Stimulated activated CD8-positive, alpha-beta memory T cell treated with anti-CD3 and anti-CD28 coated beads, Interleukin-4, amount 100 ng/mL, for 48 hours (primary cell): ENCODE measurements around the gene ADAMTSL3.
"Not testable (repeated sequence)": the region's sequence is repeated elsewhere in the genome, so short reads cannot be mapped to it uniquely, and the experiment has no call there.

ENCODE experiments used
- DNase-seq: peaks from one replicate; pipeline ENCODE4 v3.0.0-alpha.2; 2020

ADAMTSL3 gene

DNA sequence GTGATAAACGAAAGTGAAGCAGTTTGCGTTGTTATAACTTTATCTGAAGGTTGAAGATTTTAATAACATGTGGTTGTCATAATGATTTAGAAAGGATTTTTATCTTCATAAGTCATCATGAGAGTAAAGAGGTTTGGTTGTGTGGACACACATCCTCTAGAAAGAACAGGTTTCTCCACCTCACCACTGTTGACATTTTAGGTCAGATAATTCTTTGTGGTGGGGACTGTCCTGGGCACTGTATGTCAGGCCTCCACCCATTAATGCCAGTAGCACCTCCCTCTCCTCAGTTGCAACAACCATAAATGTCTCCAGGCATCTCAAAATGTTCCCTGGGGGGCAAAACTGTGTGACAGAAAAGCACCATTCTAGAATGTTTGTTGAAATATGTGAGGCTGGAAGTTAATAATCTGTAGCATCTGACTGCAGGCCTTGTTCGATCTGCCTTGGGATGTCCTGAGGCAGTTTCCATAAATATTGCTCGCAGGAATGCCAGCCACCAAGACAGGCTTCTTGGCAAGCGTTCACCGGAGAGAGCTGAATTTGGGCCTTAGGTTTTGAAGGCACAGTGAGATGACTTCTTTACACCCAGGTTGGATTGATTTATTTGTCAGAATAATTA lies 100.1 kb downstream of the ADAMTSL3 start:
- no peak for DNase-seq

DNA sequence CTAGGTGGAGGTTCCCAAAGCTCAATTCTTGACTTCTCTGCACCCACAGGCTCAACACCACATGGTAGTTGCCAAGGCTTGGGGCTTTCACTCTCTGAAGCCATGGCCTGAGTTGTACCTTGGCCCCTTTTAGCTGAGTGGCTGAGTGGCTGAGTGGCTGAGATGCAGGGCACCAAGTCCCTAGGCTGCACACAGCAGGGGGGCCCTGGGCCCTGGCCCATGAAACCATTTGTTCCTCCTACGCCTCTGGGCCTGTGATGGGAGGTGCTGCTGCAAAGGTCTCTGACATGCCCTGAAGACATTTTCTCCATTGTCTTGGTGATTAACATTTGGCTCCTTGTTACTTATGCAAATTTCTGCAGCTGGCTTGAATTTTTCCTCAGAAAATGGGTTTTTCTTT lies 103.4 kb downstream of the ADAMTSL3 start:
- not testable (repeated sequence) for DNase-seq

GRCh38 chr15:83762367-83762766 lies 108.4 kb downstream of the ADAMTSL3 start:
- no peak for DNase-seq

GRCh38 chr15:83764201-83764838 lies 110.4 kb downstream of the ADAMTSL3 start:
- DNase-seq, result no peak

GRCh38 chr15:83766339-83766738 lies 112.4 kb downstream of the ADAMTSL3 start:
- no peak for DNase-seq

- no peak for DNase-seq
Measured at GRCh38 chr15:83767741-83768140, 113.8 kb downstream of the ADAMTSL3 start.

DNA sequence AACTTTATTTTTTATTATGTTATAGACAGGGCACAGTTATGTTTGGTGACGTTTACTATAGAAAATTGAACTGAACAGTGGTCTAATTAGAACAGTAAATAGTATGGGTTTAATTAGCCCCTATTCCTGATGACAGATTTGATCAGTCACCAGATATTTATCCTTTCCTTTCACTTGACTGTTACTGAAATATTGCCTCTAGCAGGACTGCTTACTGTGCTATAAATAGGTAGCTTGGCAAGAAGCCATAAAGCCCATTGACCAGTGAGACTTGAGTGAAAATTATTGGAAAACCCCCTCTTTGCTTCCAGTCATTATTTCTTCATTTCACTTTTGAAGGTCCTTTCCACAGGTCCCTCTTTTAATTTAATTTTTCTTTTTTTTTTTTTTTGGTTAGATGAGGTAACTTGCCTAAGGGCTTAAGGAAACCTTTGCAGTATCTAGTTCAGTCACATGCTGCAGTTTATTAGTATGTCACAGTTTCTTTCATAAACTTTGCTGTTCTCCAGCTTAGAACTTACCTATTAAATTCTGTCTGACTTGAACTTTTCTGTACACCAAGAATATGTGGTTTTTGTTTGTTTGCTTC lies 115.6 kb downstream of the ADAMTSL3 start:
- DNase-seq, result no peak

DNA sequence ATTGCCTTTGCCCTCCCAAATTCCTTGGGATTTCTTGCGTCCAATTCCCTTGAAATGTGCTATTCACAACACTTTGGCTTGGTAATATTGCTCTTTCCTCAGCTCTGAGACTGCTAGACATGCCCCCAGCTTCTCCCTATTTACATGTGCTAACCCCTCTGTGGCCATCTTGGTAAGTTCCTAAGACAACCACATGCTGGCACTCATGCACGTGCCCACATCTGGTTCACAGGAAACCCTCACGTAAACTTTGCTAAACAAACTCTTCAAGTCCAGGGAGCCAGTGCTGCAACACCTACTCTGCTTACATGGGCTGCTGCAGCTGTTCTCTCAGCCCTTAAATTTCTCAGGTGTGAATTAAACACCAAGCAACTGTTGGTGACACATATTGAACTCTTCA lies 121.8 kb downstream of the ADAMTSL3 start:
- no peak for DNase-seq

DNA sequence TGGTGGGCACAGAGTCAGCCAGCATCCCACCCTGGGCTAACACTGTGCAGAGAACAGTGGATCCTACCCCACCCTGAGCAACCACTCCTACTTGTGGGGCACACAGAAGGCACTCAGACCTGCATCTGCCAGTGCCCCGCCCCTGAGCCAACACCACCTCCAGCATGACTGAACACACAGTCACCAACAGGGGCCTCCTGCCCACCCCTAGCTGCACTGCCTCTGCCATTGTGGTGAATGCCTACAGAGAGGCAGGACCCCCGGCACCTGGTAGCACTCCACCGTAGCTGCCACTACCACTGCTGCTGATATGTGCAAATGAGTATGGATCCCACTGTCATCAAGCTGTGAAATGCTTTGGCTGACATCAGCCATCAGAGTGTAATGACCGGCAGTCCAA lies 123.1 kb downstream of the ADAMTSL3 start:
- no peak for DNase-seq

DNA sequence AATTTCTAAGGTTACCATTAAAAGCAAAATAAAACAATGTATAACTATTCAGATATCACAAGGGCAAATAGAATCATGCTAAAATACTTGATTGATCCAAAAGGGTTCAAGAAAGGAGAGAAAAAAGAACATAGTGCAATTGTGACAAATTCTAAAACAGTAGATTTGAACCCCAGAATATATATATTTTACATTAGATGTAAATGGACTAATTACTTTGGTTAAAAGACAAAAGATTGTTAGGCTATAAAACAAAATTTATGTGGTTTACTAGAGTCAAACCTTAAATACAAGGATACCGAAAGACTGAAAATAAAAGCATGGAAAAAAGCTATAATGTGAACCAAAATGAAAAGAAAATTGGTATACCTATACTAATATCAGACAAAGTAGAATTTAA lies 129.3 kb downstream of the ADAMTSL3 start:
- DNase-seq, result no peak

- no peak for DNase-seq
Measured at GRCh38 chr15:83784975-83785374, 131.1 kb downstream of the ADAMTSL3 start.

DNA sequence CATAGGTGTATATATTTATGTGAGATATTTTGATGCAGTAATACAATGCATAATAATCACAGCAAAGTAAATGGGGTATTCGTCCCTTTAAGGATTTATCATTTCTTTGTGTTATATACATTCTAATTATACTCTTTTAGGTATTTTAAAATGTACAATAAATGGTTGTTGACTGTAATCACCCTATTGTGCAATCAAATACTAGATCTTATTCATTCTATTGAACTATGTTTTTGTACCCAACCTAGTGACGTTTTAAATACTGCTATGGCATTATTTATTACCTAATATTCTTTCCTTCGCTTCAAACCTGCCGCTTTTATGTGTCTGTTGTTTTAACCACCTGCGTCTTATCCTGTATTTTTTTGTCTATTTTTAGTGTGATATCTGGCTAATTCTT lies 132.4 kb downstream of the ADAMTSL3 start:
- no peak for DNase-seq

DNA sequence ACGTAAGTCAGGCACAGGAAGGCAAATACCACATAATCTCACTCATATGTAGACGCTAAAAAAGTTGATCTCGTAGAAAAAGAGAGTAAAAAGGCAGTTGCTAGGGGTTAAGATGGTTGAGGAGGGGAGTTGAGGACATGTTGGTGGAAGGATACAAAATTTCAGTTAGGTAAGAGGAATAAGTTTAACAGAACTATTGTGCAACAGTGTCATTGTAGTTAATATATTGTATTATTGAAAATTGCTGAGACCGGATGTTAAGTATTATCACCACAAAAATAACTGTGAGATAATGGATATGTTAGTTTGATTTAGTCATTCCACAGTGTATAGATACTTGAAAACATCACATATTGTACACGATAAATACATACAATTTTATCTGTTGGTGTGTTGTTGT lies 139.1 kb downstream of the ADAMTSL3 start:
- no peak for DNase-seq

DNA sequence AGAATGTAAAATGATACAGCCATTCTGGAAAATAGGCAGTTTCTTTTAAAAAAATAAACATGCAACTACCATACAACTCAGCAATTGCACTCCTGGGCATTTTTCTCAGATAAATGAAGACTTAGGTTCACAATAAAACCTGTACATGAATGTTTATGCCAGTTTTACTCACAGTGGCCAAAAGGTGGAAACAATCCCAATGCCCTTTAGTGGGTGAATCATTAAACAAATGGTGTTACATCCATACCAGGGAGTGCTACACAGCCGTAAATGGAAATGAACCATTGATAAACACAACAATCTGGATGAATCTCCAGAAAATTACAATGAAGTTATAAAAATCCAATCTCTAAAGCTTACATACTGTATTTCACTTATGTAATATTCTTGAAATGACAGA lies 140.3 kb downstream of the ADAMTSL3 start:
- no peak for DNase-seq

DNA sequence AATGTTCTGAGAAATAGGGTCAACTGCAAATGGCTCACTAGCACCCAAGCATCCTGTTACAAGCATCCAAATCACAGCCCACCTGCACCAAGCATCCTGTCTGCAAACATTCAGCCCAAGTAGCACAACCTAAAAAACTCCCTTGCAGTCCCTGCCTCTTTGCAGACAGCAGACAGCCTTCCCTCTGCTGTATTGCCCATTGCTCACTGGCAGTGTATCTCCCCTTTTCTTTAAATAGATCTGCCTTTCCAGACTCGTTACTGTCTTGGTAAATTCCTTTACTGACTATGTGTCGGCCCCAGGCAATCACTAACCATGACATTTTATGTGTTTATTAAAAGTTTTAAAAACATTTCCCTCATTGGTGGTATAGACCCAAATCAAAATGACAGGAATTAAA lies 155.4 kb downstream of the ADAMTSL3 start:
- DNase-seq, result no peak

GRCh38 chr15:83810110-83810509 lies 156.2 kb downstream of the ADAMTSL3 start:
- no peak for DNase-seq

- no peak for DNase-seq
Measured at GRCh38 chr15:83813682-83814081, 159.8 kb downstream of the ADAMTSL3 start.

- no peak for DNase-seq
Measured at GRCh38 chr15:83815506-83815905, 161.6 kb downstream of the ADAMTSL3 start.

GRCh38 chr15:83816124-83816883 lies 162.4 kb downstream of the ADAMTSL3 start:
- no peak for DNase-seq

- no peak for DNase-seq
Measured at GRCh38 chr15:83818591-83818990, 164.7 kb downstream of the ADAMTSL3 start.

GRCh38 chr15:83830381-83830780 lies 176.5 kb downstream of the ADAMTSL3 start:
- DNase-seq, result no peak

DNA sequence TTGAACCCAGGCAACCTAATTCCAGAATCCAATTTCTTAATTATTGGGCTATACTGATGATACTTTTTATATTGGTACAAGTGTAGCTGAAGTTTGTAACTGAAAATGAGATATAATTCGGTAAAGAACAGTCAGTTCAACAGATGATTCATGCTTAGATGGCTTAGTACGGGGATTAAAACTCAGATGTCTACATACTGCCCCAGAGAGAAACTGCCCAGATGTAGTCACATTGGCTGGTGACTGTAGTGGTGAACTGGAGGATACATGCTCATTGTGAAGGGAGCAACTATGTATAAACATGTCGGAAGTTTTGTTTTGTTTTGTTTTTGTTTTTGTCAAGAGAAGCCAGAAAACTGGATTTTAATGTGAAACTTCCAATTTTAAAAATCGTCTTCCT lies 179.6 kb downstream of the ADAMTSL3 start:
- DNase-seq, result no peak

- no peak for DNase-seq
Measured at GRCh38 chr15:83835479-83835878, 181.6 kb downstream of the ADAMTSL3 start.
